ENCODE measurements around the gene ACP7.

GRCh38 chr19:39128516-39129079 is 44.4 kb downstream of the ACP7 start:
- no peak for TF ChIP-seq USF2 (CRISPR knock-in tag; IDR thresholded peaks at IDR 0.05)
- no peak for TF ChIP-seq ZBTB43 (CRISPR knock-in tag; IDR thresholded peaks at IDR 0.05)
- TF ChIP-seq CTCFL (IDR thresholded peaks at IDR 0.05; ENCODE audit: borderline replicate concordance, insufficient read depth, low read depth, low read length, poor library complexity, severe bottlenecking) = no peak
- no peak for TF ChIP-seq FOXJ3 (CRISPR knock-in tag; IDR thresholded peaks at IDR 0.05)
- TF ChIP-seq FOXJ2 (tag; IDR thresholded peaks at IDR 0.05) = no peak
- TF ChIP-seq SRSF1 (IDR thresholded peaks at IDR 0.05; ENCODE audit: low read depth, low read length) = no peak
- TF ChIP-seq ZNF589 (CRISPR knock-in tag; IDR thresholded peaks at IDR 0.05; ENCODE audit: low read depth) = no peak
- no peak for TF ChIP-seq PRDM10 (IDR thresholded peaks at IDR 0.05; ENCODE audit: partially characterized antibody)
- TF ChIP-seq ZBTB11 (CRISPR knock-in tag; IDR thresholded peaks at IDR 0.05) = no peak

All from K562 (cell line).